GM10847 (cell line): ENCODE data around the gene SHB.

Source experiments
- POLR2A ChIP-seq: IDR thresholded peaks from 2 replicates; pipeline ENCODE4 v1.6.1; 2011; ENCODE audit not compliant: insufficient read length; ENCODE audit errors: extremely low read depth

SHB gene

GRCh38 chr9:37923118-37923795 is 145.8 kb downstream of the SHB start:
- TF ChIP-seq POLR2A, result no peak

GRCh38 chr9:37922363-37923117 is 146.5 kb downstream of the SHB start:
- TF ChIP-seq POLR2A, result no peak

GRCh38 chr9:37921546-37922300 is 147.3 kb downstream of the SHB start:
- TF ChIP-seq POLR2A, result no peak

- no peak for TF ChIP-seq POLR2A
Observed at GRCh38 chr9:37921168-37921510, 147.9 kb downstream of the SHB start.

GRCh38 chr9:37920471-37921167 is 148.4 kb downstream of the SHB start:
- TF ChIP-seq POLR2A, result no peak

GRCh38 chr9:37919956-37920335 is 149.1 kb downstream of the SHB start:
- no peak for TF ChIP-seq POLR2A

GRCh38 chr9:37919246-37919955 is 149.6 kb downstream of the SHB start:
- TF ChIP-seq POLR2A, result no peak

- TF ChIP-seq POLR2A, result no peak
Observed at GRCh38 chr9:37918665-37919170, 150.3 kb downstream of the SHB start.

GRCh38 chr9:37917801-37918664 is 151.0 kb downstream of the SHB start:
- TF ChIP-seq POLR2A, result no peak

GRCh38 chr9:37917313-37917731 is 151.7 kb downstream of the SHB start:
- TF ChIP-seq POLR2A, result no peak

- no peak for TF ChIP-seq POLR2A
Observed at GRCh38 chr9:37916471-37917312, 152.3 kb downstream of the SHB start.

- no peak for TF ChIP-seq POLR2A
Observed at GRCh38 chr9:37915911-37916470, 153.0 kb downstream of the SHB start.
